ENCODE data around the gene ERBIN. TPM values are rescaled to one million over a fixed set of nuclear protein-coding genes. Genes with fewer than 3 reads are reported as not detected.

Gene ERBIN
- total and polyA plus RNA-seq, 2 of the 13 experiments (the other 11 are each of a cell fraction or from before 2014, with no cell fraction given), result 14.4 to 41.7 TPM

- TF ChIP-seq NONO (IDR thresholded peaks at IDR 0.05), result no peak
- TF ChIP-seq NONO (CRISPR knock-in tag; conservative IDR thresholded peaks at IDR 0.05), result no peak
- TF ChIP-seq ZSCAN5A (CRISPR knock-in tag; IDR thresholded peaks at IDR 0.05; ENCODE audit: borderline replicate concordance), result no peak
Measured at GRCh38 chr5:66012271-66012670, 85.9 kb downstream of the ERBIN start (continued).

GRCh38 chr5:66013397-66013796, 87.0 kb downstream of the ERBIN start:
- Histone ChIP-seq H4K20me1 (ENCODE audit: insufficient read depth, low read length) (no peaks in the 10 kb centered on the region), H3K9me3 (ENCODE audit: low read length) (no peaks in the 10 kb centered on the region), H3K4me3 (replicated peaks in 1 of 3; ENCODE audit: insufficient read depth in 1 of 3, low read depth in 2 of 3, low read length in 3 of 3) (no peak overlapping the region), H3K27me3 (ENCODE audit: control insufficient read depth in 1 of 2, insufficient read depth in 2 of 2, low read length in 2 of 2) (no peaks in the 10 kb centered on the region), H3K36me3 (replicated peaks in 1 of 2; ENCODE audit: control insufficient read depth in 1 of 2, insufficient read depth in 2 of 2, low read length in 2 of 2) (peaks cover 3 to 27% of the 10 kb centered on the region in 2 experiments; a peak in 3 of 5 replicates), H3K79me2 (ENCODE audit: insufficient read depth, low read length) (peaks cover 4% of the 10 kb centered on the region), H3K27ac (ENCODE audit: extremely low read length, insufficient read depth, low read length) (no peak overlapping the region), H2AFZ (ENCODE audit: low read length) (no peak overlapping the region), H3K4me2 (ENCODE audit: low read depth, low read length) (no peak overlapping the region), H3K4me1 (ENCODE audit: insufficient read depth, low read length) (no peaks in the 10 kb centered on the region), H3K9ac (ENCODE audit: insufficient read depth, low read depth, low read length) (no peak overlapping the region)
- CTCF ChIA-PET (ENCODE audit: low intra/inter-chr PET ratio, low total read pairs), result no interaction called here
- WGBS (ENCODE audit: low lambda C conversion rate), result 91% methylated on average over 2 of the region's 2 CpGs
- no peak for ATAC-seq
- TF ChIP-seq SAP130 (CRISPR knock-in tag; IDR thresholded peaks at IDR 0.05; ENCODE audit: low read depth) (no peak), REXO4 (CRISPR knock-in tag; IDR thresholded peaks at IDR 0.05; ENCODE audit: borderline replicate concordance) (no peak), DPF2 (CRISPR knock-in tag; IDR thresholded peaks at IDR 0.05; ENCODE audit: borderline replicate concordance, low read depth) (no peak), ZBTB14 (CRISPR knock-in tag; IDR thresholded peaks at IDR 0.05) (no peak), ETS1 (CRISPR knock-in tag; IDR thresholded peaks at IDR 0.05) (no peak), KIAA2018 (CRISPR knock-in tag; IDR thresholded peaks at IDR 0.05; ENCODE audit: borderline replicate concordance) (no peak)
- in situ Hi-C loops (cut with HindIII; ENCODE audit: extremely low pct_ligation_motif_present, low pct_unique_long_range_greater_than_20kb), result no loop called here
- no peak for FAIRE-seq
- POLR2A ChIA-PET, result no interaction called here
- intact Hi-C loops (cut with micrococcal nuclease; ENCODE audit: unreplicated experiment), result no loop called here
- no peak for DNase-seq (ENCODE audit: low spot score)
- BruUV-seq (replicated peaks), result no TSS peak

All from HepG2 (cell line).